ENCODE data around the gene PANX1. TPM values are rescaled to one million over a fixed set of nuclear protein-coding genes. Genes with fewer than 3 reads are reported as not detected.

The PANX1 gene
- total and polyA plus RNA-seq, 12 donors: 3.3 to 40.5 (median 16.8) TPM

DNA sequence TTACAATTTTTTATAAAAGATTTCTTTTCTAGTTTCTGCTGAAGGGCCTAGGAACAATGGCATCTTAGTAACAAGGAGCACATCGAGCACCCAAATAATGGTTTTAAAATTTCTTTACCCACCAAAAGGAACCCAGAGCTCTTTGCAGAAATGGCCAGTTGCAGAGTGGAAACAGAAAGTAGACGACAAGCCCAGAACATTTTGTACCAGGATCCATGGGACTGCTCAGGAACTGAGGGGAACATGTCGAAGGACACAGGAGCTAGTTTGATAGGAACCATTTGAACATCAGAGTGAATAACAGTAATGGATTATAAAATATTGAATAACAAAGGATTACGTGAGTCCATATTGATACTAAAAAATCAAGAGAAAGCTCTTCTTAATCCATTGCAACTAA lies 17.3 kb downstream of the PANX1 start:
- no peak for TF ChIP-seq CTCF (IDR thresholded peaks at IDR 0.05)
- no peak for TF ChIP-seq POLR2A (IDR thresholded peaks at IDR 0.05)
- 75 to 83% (median 79%) methylated on average over 4 of the region's 4 CpGs for WGBS, 4 donors
- H3K27ac ChIP-seq: peak overlapping the region in 1 of 5 donors; percentile 42
- H3K9me3 ChIP-seq (replicated peaks in 1 of 3): no peaks in the 10 kb centered on the region
- H3K36me3 ChIP-seq (replicated peaks in 1 of 2): no peaks in the 10 kb centered on the region
- no peak overlapping the region for H3K4me3 ChIP-seq
- no peaks in the 10 kb centered on the region for H3K27me3 ChIP-seq
- DNase-seq: no peak
- H3K4me1 ChIP-seq (replicated peaks in 1 of 2): peaks cover 8 to 51% of the 10 kb centered on the region in 2 donors
- intact Hi-C loops (cut with DNase I): no loop called here

DNA sequence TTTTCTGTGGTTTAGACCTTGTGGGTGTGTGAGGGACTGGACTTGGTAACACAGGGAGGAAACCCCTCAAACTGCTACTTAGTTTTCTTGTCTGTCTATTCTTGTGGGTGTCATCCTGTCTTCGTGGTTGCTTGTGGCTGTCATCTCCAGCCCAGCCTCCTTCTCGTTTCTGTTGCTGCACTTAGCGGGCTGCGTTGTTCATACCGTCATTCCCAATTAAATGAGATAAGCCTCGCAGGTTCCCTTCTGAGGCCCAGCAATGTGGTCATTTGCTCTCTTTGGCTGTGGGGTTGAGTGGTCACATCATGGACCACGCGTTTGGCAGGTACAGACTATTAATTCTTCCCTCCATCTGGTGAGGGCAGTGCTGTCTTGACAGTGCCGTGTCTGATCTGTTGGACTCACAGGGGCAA lies 18.8 kb downstream of the PANX1 start:
- 80 to 93% (median 90%) methylated on average over 9 of the region's 9 CpGs for WGBS, 4 donors
- H3K4me1 ChIP-seq (replicated peaks in 1 of 2): peaks cover 11 to 52% of the 10 kb centered on the region in 2 donors
- H3K4me3 ChIP-seq: no peak overlapping the region
- intact Hi-C loops (cut with DNase I): no loop called here
- TF ChIP-seq CTCF (IDR thresholded peaks at IDR 0.05) (no peak), POLR2A (IDR thresholded peaks at IDR 0.05) (no peak)
- H3K27me3 ChIP-seq: no peaks in the 10 kb centered on the region
- DNase-seq: peak in 1 of 7 donors; percentile 67
- H3K36me3 ChIP-seq (replicated peaks in 1 of 2): no peaks in the 10 kb centered on the region
- no peak overlapping the region for H3K27ac ChIP-seq
- H3K9me3 ChIP-seq (replicated peaks in 1 of 3): no peaks in the 10 kb centered on the region

GRCh38 chr11:94148189-94148588 lies 19.5 kb downstream of the PANX1 start:
- H3K4me1 ChIP-seq (replicated peaks in 1 of 2): peaks cover 8 to 53% of the 10 kb centered on the region in 2 donors
- 78 to 82% (median 80%) methylated on average over 2 of the region's 2 CpGs for WGBS, 4 donors

GRCh38 chr11:94149431-94150017 lies 20.9 kb downstream of the PANX1 start:
- H3K4me1 ChIP-seq (replicated peaks in 1 of 2): peaks cover 8 to 53% of the 10 kb centered on the region in 2 donors
- H3K36me3 ChIP-seq (replicated peaks in 1 of 2): no peaks in the 10 kb centered on the region
- no peaks in the 10 kb centered on the region for H3K9me3 ChIP-seq (replicated peaks in 1 of 3)
- WGBS, 4 donors: 46 to 56% (median 50%) methylated on average over 3 of the region's 3 CpGs
- intact Hi-C loops (cut with DNase I): no loop called here
- no peaks in the 10 kb centered on the region for H3K27me3 ChIP-seq
- H3K4me3 ChIP-seq: no peak overlapping the region
- H3K27ac ChIP-seq: no peak overlapping the region
- TF ChIP-seq CTCF (IDR thresholded peaks at IDR 0.05): no peak
- TF ChIP-seq POLR2A (IDR thresholded peaks at IDR 0.05): no peak
- DNase-seq: no peak

More at GRCh38 chr11:94148189-94148588, 19.5 kb downstream of the PANX1 start:
- TF ChIP-seq CTCF (IDR thresholded peaks at IDR 0.05): no peak
- no peak for TF ChIP-seq POLR2A (IDR thresholded peaks at IDR 0.05)
- Histone ChIP-seq H3K27me3 (no peaks in the 10 kb centered on the region), H3K27ac (no peak overlapping the region), H3K36me3 (replicated peaks in 1 of 2) (no peaks in the 10 kb centered on the region), H3K4me3 (no peak overlapping the region), H3K9me3 (replicated peaks in 1 of 3) (no peaks in the 10 kb centered on the region)
- intact Hi-C loops (cut with DNase I): no loop called here
- no peak for DNase-seq

All from adrenal gland (tissue), 12 donors.